IMR-90 (cell line): Measurements from ENCODE around the gene CAMK4.

ENCODE experiments used
- CHD1 ChIP-seq: IDR thresholded peaks from 2 replicates; pipeline ENCODE4 v1.6.1; 2012; ENCODE audit warnings: low read depth, low read length, improper control_type of control experiment
- CTCF ChIP-seq: conservative IDR thresholded peaks from 2 replicates; pipeline ENCODE4 v1.5.1; 2012; ENCODE audit warnings: mild to moderate bottlenecking, low read depth, low read length, improper control_type of control experiment
- POLR2A ChIP-seq: IDR thresholded peaks from 2 replicates; pipeline ENCODE4 v1.6.1; 2012; ENCODE audit warnings: mild to moderate bottlenecking, low read depth, low read length
- USF2 ChIP-seq: fragments of 150-350 bp; IDR thresholded peaks from 2 replicates; pipeline ENCODE4 v1.6.1; 2017; ENCODE audit warnings: mild to moderate bottlenecking, antibody characterized with exemption, low read length, low read depth

DNA sequence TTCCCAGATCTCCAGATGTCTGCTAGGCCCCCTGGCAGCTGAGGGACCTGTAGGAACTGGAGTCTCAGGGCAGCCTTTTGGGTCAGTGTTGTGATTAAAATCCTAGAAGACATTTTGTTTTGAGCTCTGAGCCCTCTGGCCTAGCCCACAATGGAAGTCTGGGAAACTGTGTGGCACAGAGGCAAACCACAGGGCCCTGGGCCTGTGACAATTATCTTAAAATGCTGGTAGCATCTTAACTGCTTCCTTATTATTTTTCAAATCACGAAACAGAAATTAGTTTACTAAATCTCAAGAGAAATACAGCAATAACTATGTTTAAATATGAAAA is 162.6 kb downstream of the CAMK4 start:
- no peak for TF ChIP-seq CHD1
- no peak for TF ChIP-seq CTCF
- no peak for TF ChIP-seq POLR2A
- TF ChIP-seq USF2: no peak
